ENCODE measurements around the gene P4HA2.

Gene P4HA2

DNA sequence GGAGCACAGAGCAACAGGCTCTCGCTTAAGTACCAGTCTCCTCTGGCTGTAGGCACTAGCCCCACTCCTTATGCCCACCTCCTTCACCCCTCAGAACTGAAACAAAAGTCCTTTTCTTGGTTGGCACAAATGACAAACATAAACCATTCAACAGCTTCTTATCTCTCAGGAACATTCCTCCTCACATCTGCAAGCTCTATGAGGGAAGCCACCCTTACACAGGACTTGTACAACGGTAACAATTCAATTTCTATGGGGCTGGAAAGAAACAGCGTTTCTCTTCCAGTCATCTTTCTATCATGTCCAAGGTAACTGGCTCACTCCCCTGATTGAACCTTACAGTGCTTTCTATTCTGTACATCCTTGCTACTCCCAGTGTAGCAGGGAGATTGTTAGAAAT, 80.0 kb downstream of the P4HA2 start:
- no peak for TF ChIP-seq TAF1 (IDR thresholded peaks at IDR 0.05; ENCODE audit: borderline replicate concordance, insufficient read depth, low read length)

- no peak for TF ChIP-seq TAF1 (IDR thresholded peaks at IDR 0.05; ENCODE audit: borderline replicate concordance, insufficient read depth, low read length)
- TF ChIP-seq FOXP2 (optimal IDR thresholded peaks at IDR 0.05; ENCODE audit: borderline replicate concordance, extremely low read depth, extremely low read length, insufficient read depth) = no peak
- TF ChIP-seq REST (IDR thresholded peaks at IDR 0.05; ENCODE audit: insufficient read depth in 1 of 2, low read depth in 2 of 2, low read length in 2 of 2) = no peak
Measured at GRCh38 chr5:132143148-132143547, 84.5 kb downstream of the P4HA2 start.

- TF ChIP-seq TAF1 (IDR thresholded peaks at IDR 0.05; ENCODE audit: borderline replicate concordance, insufficient read depth, low read length) = no peak
- no peak for TF ChIP-seq POLR2AphosphoS5 (IDR thresholded peaks at IDR 0.05; ENCODE audit: low read depth, low read length)
- TF ChIP-seq FOXP2 (optimal IDR thresholded peaks at IDR 0.05; ENCODE audit: borderline replicate concordance, extremely low read depth, extremely low read length, insufficient read depth) = no peak
- no peak for TF ChIP-seq REST (IDR thresholded peaks at IDR 0.05; ENCODE audit: insufficient read depth in 1 of 2, low read depth in 2 of 2, low read length in 2 of 2)
- no peak for TF ChIP-seq SIN3A (IDR thresholded peaks at IDR 0.05; ENCODE audit: borderline replicate concordance, insufficient read depth, low read length)
Measured at GRCh38 chr5:132142459-132142858, 85.2 kb downstream of the P4HA2 start.
